Activated CD8-positive, alpha-beta T cell treated with anti-CD3 and anti-CD28 coated beads for 36 hours (primary cell): ENCODE data around the gene CD28. TPM values are rescaled to one million over a fixed set of nuclear protein-coding genes. Genes with fewer than 3 reads are reported as not detected.
"Not testable (repeated sequence)": the region's sequence is repeated elsewhere in the genome, so short reads cannot be mapped to it uniquely, and the experiment has no call there.

Source experiments
- ATAC-seq: fragments of 200-7000 bp; cut with Tn5 transposase; one replicate; pipeline ENCODE4 v1.10.0; 2021; ENCODE audit warnings: mild to moderate bottlenecking, moderate library complexity
- CTCF ChIA-PET: fragments of 350-600 bp; sonication (Branson Sonifier 250); formaldehyde crosslinking; loops from one replicate; lab custom pipeline; 2021; ENCODE audit warnings: antibody characterized with exemption; lab: Charles Lee
- POLR2A ChIA-PET: fragments of 350-600 bp; sonication (Branson Sonifier 250); formaldehyde crosslinking; loops from one replicate; lab custom pipeline; 2021; ENCODE audit warnings: antibody characterized with exemption; lab: Charles Lee
- DNase-seq: peaks from one replicate; pipeline ENCODE4 v3.0.0-alpha.2; 2020
- H3K27ac Mint-ChIP-seq: one replicate; pipeline ENCODE4 v1.8.0; 2021; ENCODE audit warnings: mild to moderate bottlenecking, mixed read lengths
- H3K27me3 Mint-ChIP-seq: one replicate; pipeline ENCODE4 v1.8.0; 2021; ENCODE audit warnings: mixed read lengths
- H3K36me3 Mint-ChIP-seq: one replicate; pipeline ENCODE4 v1.8.0; 2021; ENCODE audit warnings: low read depth, mixed read lengths
- H3K4me1 Mint-ChIP-seq: one replicate; pipeline ENCODE4 v1.8.0; 2021; ENCODE audit warnings: low read depth, mixed read lengths
- H3K4me3 Mint-ChIP-seq: one replicate; pipeline ENCODE4 v1.8.0; 2021; ENCODE audit warnings: mild to moderate bottlenecking, moderate library complexity, mixed read lengths
- H3K9me3 Mint-ChIP-seq: one replicate; pipeline ENCODE4 v1.8.0; 2021; ENCODE audit warnings: mixed read lengths
- CTCF ChIP-seq: fragments of 200-600 bp; IDR thresholded peaks from one replicate; pipeline ENCODE4 v1.8.0; 2022; ENCODE audit warnings: antibody characterized with exemption, mild to moderate bottlenecking
- intact Hi-C: fragments of 100-400 bp; cut with micrococcal nuclease; formaldehyde crosslinking; loops from one replicate; pipeline ENCODE4 v1.10.0; 2022
- total RNA-seq, 2 experiments: library from RNA; stranded (reverse); gene quantifications; one replicate each; pipeline ENCODE4 v1.2.3, GENCODE V29; 2021

CD28 gene
- total RNA-seq, 2 experiments from 2014 or later: 94.2 to 97.3 TPM

- ATAC-seq (no peak), DNase-seq (no peak)
- ChIA-PET CTCF (interaction anchor here (1.0 kb wide), 1 partner anchor 207 kb away, joined by 3 read pairs; no protein-coding TSS in a partner anchor), POLR2A (interaction anchor here (1.2 to 1.9 kb wide), 2 partner anchors 9 to 10 kb away, joined by 3 to 10 read pairs; no protein-coding TSS in a partner anchor)
- Mint-ChIP-seq H3K27ac (no peak overlapping the region), H3K4me1 (peaks cover 29% of the 10 kb centered on the region), H3K27me3 (no peaks in the 10 kb centered on the region), H3K4me3 (no peak overlapping the region), H3K36me3 (no peaks in the 10 kb centered on the region), H3K9me3 (no peaks in the 10 kb centered on the region)
- intact Hi-C loops: no loop called here
- no peak for TF ChIP-seq CTCF
These were observed 14.3 kb upstream of the CD28 start for GRCh38 chr2:203692031-203692710.

- Mint-ChIP-seq H3K4me1 (peaks cover 29% of the 10 kb centered on the region), H3K27ac (no peak overlapping the region), H3K9me3 (no peaks in the 10 kb centered on the region), H3K27me3 (no peaks in the 10 kb centered on the region), H3K36me3 (no peaks in the 10 kb centered on the region), H3K4me3 (no peak overlapping the region)
- POLR2A ChIA-PET: interaction anchor here (1.9 kb wide), 2 partner anchors 11 to 17 kb away, joined by 4 to 10 read pairs; no protein-coding TSS in a partner anchor
- TF ChIP-seq CTCF: no peak
- intact Hi-C loops: no loop called here
- CTCF ChIA-PET: interaction anchor here (0.9 to 1.7 kb wide), 2 partner anchors 90 to 121 kb away, joined by 3 to 7 read pairs; no protein-coding TSS in a partner anchor
- DNase-seq (no peak), ATAC-seq (no peak)
These were observed 13.1 kb upstream of the CD28 start for GRCh38 chr2:203693242-203693879.

- ChIA-PET CTCF (interaction anchor here (0.9 to 1.7 kb wide), 2 partner anchors 89 to 121 kb away, joined by 3 to 7 read pairs; no protein-coding TSS in a partner anchor), POLR2A (interaction anchor here (1.9 kb wide), 2 partner anchors 11 to 16 kb away, joined by 4 to 10 read pairs; no protein-coding TSS in a partner anchor)
- TF ChIP-seq CTCF: no peak
- peaks cover 28% of the 10 kb centered on the region for H3K4me1 Mint-ChIP-seq
- H3K36me3 Mint-ChIP-seq: no peaks in the 10 kb centered on the region
- H3K9me3 Mint-ChIP-seq: no peaks in the 10 kb centered on the region
- no peak overlapping the region for H3K4me3 Mint-ChIP-seq
- ATAC-seq: no peak
- intact Hi-C loops: no loop called here
- no peaks in the 10 kb centered on the region for H3K27me3 Mint-ChIP-seq
- no peak overlapping the region for H3K27ac Mint-ChIP-seq
- no peak for DNase-seq
These were observed 12.2 kb upstream of the CD28 start for GRCh38 chr2:203694191-203694590.

- intact Hi-C loops: no loop called here
- Mint-ChIP-seq H3K4me3 (no peak overlapping the region), H3K27ac (no peak overlapping the region), H3K4me1 (peaks cover 14% of the 10 kb centered on the region), H3K36me3 (peaks cover 3% of the 10 kb centered on the region), H3K9me3 (peaks cover 2% of the 10 kb centered on the region), H3K27me3 (no peaks in the 10 kb centered on the region)
- DNase-seq (no peak), ATAC-seq (no peak)
- ChIA-PET CTCF (no interaction called here), POLR2A (no interaction called here)
- no peak for TF ChIP-seq CTCF
These were observed 9.2 kb upstream of the CD28 start for GRCh38 chr2:203697190-203697589.

GRCh38 chr2:203697763-203698162 is 8.7 kb upstream of the CD28 start:
- H3K9me3 Mint-ChIP-seq, CTCF ChIA-PET, H3K36me3 Mint-ChIP-seq, H3K27me3 Mint-ChIP-seq, DNase-seq, intact Hi-C loops, H3K27ac Mint-ChIP-seq, H3K4me3 Mint-ChIP-seq, ATAC-seq: not testable (repeated sequence)
- POLR2A ChIA-PET: interaction anchor here (0.6 to 0.7 kb wide), 2 partner anchors 24 to 201 kb away, joined by 3 read pairs; no protein-coding TSS in a partner anchor
- peaks cover 14% of the 10 kb centered on the region for H3K4me1 Mint-ChIP-seq

GRCh38 chr2:203698410-203698809 is 8.0 kb upstream of the CD28 start:
- H3K27ac Mint-ChIP-seq, intact Hi-C loops, ATAC-seq, H3K9me3 Mint-ChIP-seq, H3K4me3 Mint-ChIP-seq, DNase-seq, H3K27me3 Mint-ChIP-seq, H3K36me3 Mint-ChIP-seq: not testable (repeated sequence)
- ChIA-PET POLR2A (interaction anchor here (0.7 kb wide), 1 partner anchor 25 kb away, joined by 3 read pairs; no protein-coding TSS in a partner anchor), CTCF (interaction anchor here (0.6 kb wide), 1 partner anchor 81 kb away, joined by 3 read pairs; no protein-coding TSS in a partner anchor)
- H3K4me1 Mint-ChIP-seq: peaks cover 11% of the 10 kb centered on the region
